GM23338 (cell line): ENCODE results near the gene DGKG. TPM values are rescaled to one million over a fixed set of nuclear protein-coding genes. Genes with fewer than 3 reads are reported as not detected.

ENCODE experiments used
- ATAC-seq: fragments of 200-7000 bp; cut with Tn5 transposase; 3 replicates; pipeline ENCODE4 v1.9.1; 2020
- DNase-seq: peaks from one replicate; pipeline ENCODE4 v3.0.0-alpha.2; 2015; ENCODE audit warnings: low spot score
- H2AFZ ChIP-seq: fragments of 200-600 bp; sonication (generic); 2 replicates; pipeline ENCODE4 v1.8.0; 2016; ENCODE audit warnings: antibody characterized with exemption, mild to moderate bottlenecking, moderate library complexity
- H3F3A ChIP-seq: fragments of 200-600 bp; sonication (generic); replicated peaks from 2 replicates; pipeline ENCODE4 v1.8.0; 2017; ENCODE audit warnings: antibody characterized with exemption, mixed run types, low read depth
- H3K27ac ChIP-seq: fragments of 200-600 bp; sonication (generic); 2 replicates; pipeline ENCODE4 v1.6.1; 2016; ENCODE audit warnings: low read depth
- H3K27me3 ChIP-seq: fragments of 200-600 bp; sonication (generic); 2 replicates; pipeline ENCODE4 v1.8.0; 2016; ENCODE audit warnings: mild to moderate bottlenecking, mixed run types, moderate library complexity; ENCODE audit not compliant: insufficient read depth
- H3K36me3 ChIP-seq: fragments of 200-600 bp; sonication (generic); 2 replicates; pipeline ENCODE4 v1.8.0; 2016; ENCODE audit warnings: mild to moderate bottlenecking; ENCODE audit not compliant: insufficient read depth
- H3K4me1 ChIP-seq: fragments of 200-600 bp; sonication (generic); 2 replicates; pipeline ENCODE4 v1.8.0; 2016; ENCODE audit warnings: mild to moderate bottlenecking, moderate library complexity; ENCODE audit not compliant: insufficient read depth
- H3K4me2 ChIP-seq: fragments of 200-600 bp; sonication (generic); 2 replicates; pipeline ENCODE4 v1.7.1; 2017; ENCODE audit warnings: mixed run types
- H3K4me3 ChIP-seq: fragments of 200-600 bp; sonication (generic); 2 replicates; pipeline ENCODE4 v1.6.1; 2016; ENCODE audit warnings: mixed run types
- H3K79me2 ChIP-seq: fragments of 200-600 bp; sonication (generic); replicated peaks from 2 replicates; pipeline ENCODE4 v1.8.0; 2017; ENCODE audit warnings: mild to moderate bottlenecking; ENCODE audit not compliant: insufficient read depth
- H3K9me2 ChIP-seq: fragments of 200-600 bp; sonication (generic); 2 replicates; pipeline ENCODE4 v1.8.0; 2017; ENCODE audit not compliant: insufficient read depth
- H4K20me1 ChIP-seq: fragments of 200-600 bp; sonication (generic); replicated peaks from 2 replicates; pipeline ENCODE4 v1.8.0; 2017; ENCODE audit warnings: mild to moderate bottlenecking; ENCODE audit not compliant: insufficient read depth
- H3K27ac Mint-ChIP-seq: 2 replicates; pipeline ENCODE4 v1.8.0; 2020; ENCODE audit warnings: inconsistent platforms, mild to moderate bottlenecking, moderate library complexity, mixed read lengths
- H3K27me3 Mint-ChIP-seq: 3 replicates; pipeline ENCODE4 v1.8.0; 2022; ENCODE audit warnings: low read depth, mild to moderate bottlenecking, moderate library complexity, mixed read lengths, inconsistent platforms; ENCODE audit not compliant: insufficient read depth, poor library complexity
- H3K36me3 Mint-ChIP-seq: 3 replicates; pipeline ENCODE4 v1.8.0; 2021; ENCODE audit warnings: low read depth, mild to moderate bottlenecking, inconsistent platforms, moderate library complexity, mixed read lengths
- H3K4me1 Mint-ChIP-seq: 3 replicates; pipeline ENCODE4 v1.8.0; 2020; ENCODE audit warnings: mild to moderate bottlenecking, inconsistent platforms, mixed read lengths
- H3K4me3 Mint-ChIP-seq: 3 replicates; pipeline ENCODE4 v1.8.0; 2021; ENCODE audit warnings: moderate library complexity, mild to moderate bottlenecking, inconsistent platforms, mixed read lengths
- H3K9me3 Mint-ChIP-seq: 3 replicates; pipeline ENCODE4 v1.8.0; 2020; ENCODE audit warnings: moderate library complexity, mild to moderate bottlenecking, inconsistent platforms, mixed read lengths
- CTCF ChIP-seq, 2 experiments: fragments of 200-600 bp in 1 of 2; sonication (generic) in 1 of 2; conservative IDR thresholded peaks; 2 replicates each; pipeline versions ENCODE4 v1.5.1 to v1.6.1; 2016 to 2017; ENCODE audit warnings: antibody characterized with exemption in 2 of 2, low read depth in 2 of 2, mild to moderate bottlenecking in 2 of 2, moderate library complexity in 1 of 2
- ETS1 ChIP-seq: IDR thresholded peaks from 2 replicates; pipeline ENCODE4 v1.6.1; 2016; ENCODE audit warnings: antibody characterized with exemption
- EZH2phosphoT487 ChIP-seq: fragments of 200-600 bp; sonication (generic); IDR thresholded peaks from one replicate; pipeline ENCODE4 v1.8.1; 2018; ENCODE audit warnings: antibody characterized with exemption; ENCODE audit not compliant: unreplicated experiment
- JUNB ChIP-seq: IDR thresholded peaks from one replicate; pipeline ENCODE4 v1.6.1; 2016; ENCODE audit warnings: antibody characterized with exemption; ENCODE audit not compliant: unreplicated experiment
- POLR2AphosphoS5 ChIP-seq: IDR thresholded peaks from 2 replicates; pipeline ENCODE4 v1.6.1; 2016; ENCODE audit warnings: antibody characterized with exemption, low read depth
- REST ChIP-seq: IDR thresholded peaks from one replicate; pipeline ENCODE4 v1.6.1; 2018; ENCODE audit warnings: antibody characterized with exemption; ENCODE audit not compliant: unreplicated experiment
- STAT1 ChIP-seq: IDR thresholded peaks from one replicate; pipeline ENCODE4 v1.6.1; 2016; ENCODE audit warnings: antibody characterized with exemption; ENCODE audit not compliant: unreplicated experiment
- ZNF114 ChIP-seq: fragments of 250-450 bp; sonication (Bioruptor Pico); IDR thresholded peaks from 2 replicates; pipeline ENCODE4 v1.5.0; 2020; ENCODE audit warnings: mild to moderate bottlenecking, moderate library complexity
- polyA plus RNA-seq: library from polyadenylated mRNA; unstranded; fragments of >200 nt; fragmentation: Nextera tagmentation; extraction: Ambion mirVana; gene quantifications from 2 replicates; pipeline ENCODE4 v1.2.1, GENCODE V29; 2016
- total RNA-seq: library from RNA; depleted of rRNA; stranded (reverse); fragments of >200 nt; shearing (Covaris generic); gene quantifications from 2 replicates; pipeline ENCODE4 v1.2.3, GENCODE V29; 2014

Gene DGKG
- total and polyA plus RNA-seq, 2 experiments from 2014 or later = 0.14 to 0.31 TPM

GRCh38 chr3:186286114-186286513 lies 75.9 kb downstream of the DGKG start (continued):
- no peak for TF ChIP-seq REST
- no peak for TF ChIP-seq CTCF (conservative IDR thresholded peaks at IDR 0.05; ENCODE audit: low read depth in 2 of 2)
- no peak for TF ChIP-seq ZNF114 (CRISPR knock-in tag)
- TF ChIP-seq EZH2phosphoT487 = no peak
- no peak for TF ChIP-seq POLR2AphosphoS5

- no peaks in the 10 kb centered on the region for H3K36me3 ChIP-seq
- no peak overlapping the region for H3K4me2 ChIP-seq
- H3K27me3 ChIP-seq = no peaks in the 10 kb centered on the region
- no peaks in the 10 kb centered on the region for H3K9me2 ChIP-seq
- Mint-ChIP-seq H3K27me3 (peaks cover 3% of the 10 kb centered on the region), H3K9me3 (no peaks in the 10 kb centered on the region; the same call in 2 of the 3 replicates), H3K27ac (no peak overlapping the region), H3K4me3 (no peak overlapping the region), H3K4me1 (peaks cover 5% of the 10 kb centered on the region; the same call in 1 of the 3 replicates), H3K36me3 (no peaks in the 10 kb centered on the region)
- no peaks in the 10 kb centered on the region for H3K79me2 ChIP-seq
- H3K4me3 ChIP-seq = no peak overlapping the region
- no peaks in the 10 kb centered on the region for H3K4me1 ChIP-seq
- no peaks in the 10 kb centered on the region for H3F3A ChIP-seq
- TF ChIP-seq JUNB (no peak), STAT1 (no peak), ETS1 (no peak), POLR2AphosphoS5 (no peak), CTCF (conservative IDR thresholded peaks at IDR 0.05; ENCODE audit: low read depth in 2 of 2) (no peak)
- ATAC-seq (no peak), DNase-seq (no peak)
- H4K20me1 ChIP-seq = no peaks in the 10 kb centered on the region
- peak overlapping the region; percentile 23; the same call in 1 of the 2 replicates for H2AFZ ChIP-seq
- H3K27ac ChIP-seq = no peak overlapping the region
These were observed 77.4 kb downstream of the DGKG start for GRCh38 chr3:186284661-186285060.
